ENCODE data around the gene NDUFAF8.

NDUFAF8 gene

GRCh38 chr17:81230043-81230820 is 8.9 kb upstream of the NDUFAF8 start:
- H3K4me1 Mint-ChIP-seq: peaks cover 17% of the 10 kb centered on the region
- no peak overlapping the region for H3K4me3 Mint-ChIP-seq
- H3K9me3 Mint-ChIP-seq: no peaks in the 10 kb centered on the region
- peak overlapping the region in 1 of 2 donors; percentile 58 for H3K27ac Mint-ChIP-seq
- no peak for DNase-seq
- no peaks in the 10 kb centered on the region for H3K27me3 Mint-ChIP-seq
- no peak for ATAC-seq

- Mint-ChIP-seq H3K27me3 (no peaks in the 10 kb centered on the region), H3K27ac (no peak overlapping the region)
- ATAC-seq: no peak
These were observed 7.9 kb upstream of the NDUFAF8 start for GRCh38 chr17:81231121-81231645.

GRCh38 chr17:81231766-81232581 is 7.1 kb upstream of the NDUFAF8 start:
- Mint-ChIP-seq H3K4me3 (no peak overlapping the region), H3K27ac (no peak overlapping the region), H3K27me3 (no peaks in the 10 kb centered on the region), H3K4me1 (peaks cover 34% of the 10 kb centered on the region), H3K9me3 (no peaks in the 10 kb centered on the region)
- DNase-seq (no peak), ATAC-seq (no peak)

More at GRCh38 chr17:81231121-81231645, 7.9 kb upstream of the NDUFAF8 start:
- DNase-seq: no peak
- no peaks in the 10 kb centered on the region for H3K9me3 Mint-ChIP-seq
- no peak overlapping the region for H3K4me3 Mint-ChIP-seq
- peaks cover 26% of the 10 kb centered on the region for H3K4me1 Mint-ChIP-seq

GRCh38 chr17:81232616-81233241 is 6.4 kb upstream of the NDUFAF8 start:
- Mint-ChIP-seq H3K27me3 (no peaks in the 10 kb centered on the region), H3K27ac (no peak overlapping the region), H3K4me3 (no peak overlapping the region), H3K4me1 (peaks cover 38% of the 10 kb centered on the region), H3K9me3 (no peaks in the 10 kb centered on the region)
- peak; percentile 9 for ATAC-seq
- DNase-seq: no peak

- Mint-ChIP-seq H3K27ac (no peak overlapping the region), H3K27me3 (no peaks in the 10 kb centered on the region), H3K4me3 (no peak overlapping the region), H3K4me1 (peaks cover 36% of the 10 kb centered on the region), H3K9me3 (no peaks in the 10 kb centered on the region)
- DNase-seq (no peak), ATAC-seq (peak; percentile 19)
These were observed 5.8 kb upstream of the NDUFAF8 start for GRCh38 chr17:81233316-81233715.

- DNase-seq (no peak), ATAC-seq (no peak)
- Mint-ChIP-seq H3K27me3 (no peaks in the 10 kb centered on the region), H3K9me3 (no peaks in the 10 kb centered on the region), H3K27ac (peak overlapping the region in 1 of 2 donors; percentile 34), H3K4me1 (peaks cover 36% of the 10 kb centered on the region), H3K4me3 (no peak overlapping the region)
These were observed 5.2 kb upstream of the NDUFAF8 start for GRCh38 chr17:81233811-81234505.

- Mint-ChIP-seq H3K9me3 (no peaks in the 10 kb centered on the region), H3K27me3 (no peaks in the 10 kb centered on the region), H3K4me1 (peaks cover 36% of the 10 kb centered on the region), H3K27ac (no peak overlapping the region), H3K4me3 (no peak overlapping the region)
- DNase-seq (no peak), ATAC-seq (no peak)
These were observed 4.6 kb upstream of the NDUFAF8 start for GRCh38 chr17:81234506-81234855.

GRCh38 chr17:81234940-81235821 is 3.9 kb upstream of the NDUFAF8 start:
- no peak overlapping the region for H3K4me3 Mint-ChIP-seq
- peaks cover 41% of the 10 kb centered on the region for H3K4me1 Mint-ChIP-seq
- ATAC-seq (no peak), DNase-seq (no peak)
- no peaks in the 10 kb centered on the region for H3K27me3 Mint-ChIP-seq
- peak overlapping the region in 1 of 2 donors; percentile 8 for H3K27ac Mint-ChIP-seq
- H3K9me3 Mint-ChIP-seq: no peaks in the 10 kb centered on the region

GRCh38 chr17:81235822-81236740 is 3.0 kb upstream of the NDUFAF8 start:
- Mint-ChIP-seq H3K9me3 (no peaks in the 10 kb centered on the region), H3K4me3 (peak overlapping the region in 1 of 2 donors; percentile 45), H3K27me3 (no peaks in the 10 kb centered on the region), H3K4me1 (peaks cover 50% of the 10 kb centered on the region), H3K27ac (peak overlapping the region in 1 of 2 donors; percentile 57)
- ATAC-seq (no peak), DNase-seq (no peak)

GRCh38 chr17:81236784-81237183 is 2.3 kb upstream of the NDUFAF8 start:
- Mint-ChIP-seq H3K4me3 (no peak overlapping the region), H3K27ac (no peak overlapping the region), H3K4me1 (peaks cover 57% of the 10 kb centered on the region), H3K27me3 (no peaks in the 10 kb centered on the region), H3K9me3 (no peaks in the 10 kb centered on the region)
- ATAC-seq (no peak), DNase-seq (no peak)

- Mint-ChIP-seq H3K4me1 (peaks cover 65% of the 10 kb centered on the region), H3K27me3 (no peaks in the 10 kb centered on the region), H3K27ac (peak overlapping the region in 1 of 2 donors; percentile 67), H3K9me3 (no peaks in the 10 kb centered on the region), H3K4me3 (peak overlapping the region; percentile 88 to 89)
- ATAC-seq (no peak), DNase-seq (no peak)
These were observed 1.3 kb upstream of the NDUFAF8 start for GRCh38 chr17:81237591-81238489.

GRCh38 chr17:81238490-81238814 is 666 bp upstream of the NDUFAF8 start:
- DNase-seq: no peak
- Mint-ChIP-seq H3K4me1 (peaks cover 65% of the 10 kb centered on the region), H3K9me3 (no peaks in the 10 kb centered on the region), H3K4me3 (peak overlapping the region; percentile 88 to 89), H3K27me3 (no peaks in the 10 kb centered on the region), H3K27ac (peak overlapping the region in 1 of 2 donors; percentile 67)
- ATAC-seq: no peak

Data from stimulated activated naive CD8-positive, alpha-beta T cell treated with anti-CD3 and anti-CD28 coated beads, Interleukin-15, amount 100 ng/mL, for 72 hours (primary cell).